ENCODE measurements around the gene PEF1. TPM values are rescaled to one million over a fixed set of nuclear protein-coding genes. Genes with fewer than 3 reads are reported as not detected.

PEF1 gene
- total RNA-seq, 1 experiment from 2014 or later: 56.3 TPM

DNA sequence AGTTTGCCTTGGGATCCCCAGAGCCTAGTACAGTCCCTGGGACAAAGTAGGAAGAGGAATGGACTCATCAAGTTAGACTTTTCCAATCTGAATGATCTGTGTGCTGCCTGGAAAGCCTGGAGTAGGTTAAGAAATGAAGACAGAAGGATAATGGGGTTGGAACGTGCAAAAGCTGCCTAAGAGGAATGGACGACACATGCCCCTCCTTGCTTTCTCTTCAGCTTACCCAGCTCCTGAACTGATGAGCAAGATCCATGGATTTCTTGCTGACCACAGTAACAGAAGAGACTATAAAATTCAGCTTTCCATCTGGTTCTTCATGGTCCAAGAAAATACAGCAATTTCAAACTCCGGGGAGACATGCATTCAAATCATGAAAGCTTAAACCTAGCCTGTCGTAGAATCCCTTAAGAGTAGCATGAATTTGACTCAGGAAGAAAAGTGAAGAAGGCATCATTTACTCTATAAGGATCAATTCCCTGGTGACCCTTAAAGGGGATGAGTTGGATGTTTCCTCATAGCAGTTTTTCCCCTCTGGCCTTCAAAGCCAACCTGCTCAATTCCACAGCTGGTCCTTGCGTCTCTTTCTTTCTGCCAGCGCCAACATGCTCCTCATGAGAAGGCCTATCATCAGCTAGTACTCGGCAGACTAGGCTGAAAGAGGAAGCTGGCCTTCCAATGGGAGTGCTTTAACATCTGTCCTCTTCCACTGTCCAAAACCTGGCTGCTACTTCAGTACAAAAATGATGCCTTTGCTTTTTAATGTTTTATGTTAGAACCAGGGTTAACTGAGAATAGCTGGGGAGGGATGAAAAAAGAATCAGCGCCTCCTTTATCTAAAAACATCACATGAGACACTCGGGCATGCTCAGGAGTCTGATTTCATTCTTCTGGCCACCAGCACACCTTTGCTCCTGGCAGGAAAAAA is 5.7 kb upstream of the PEF1 start:
- DNase-seq (ENCODE audit: low spot score): no peak
- Histone ChIP-seq H3K9me3 (ENCODE audit: low read depth, low read length, poor library complexity, severe bottlenecking) (no peaks in the 10 kb centered on the region), H3K4me3 (ENCODE audit: low read depth, low read length, poor library complexity, severe bottlenecking) (no peak overlapping the region), H3K27me3 (replicated peaks; ENCODE audit: insufficient read depth, low read depth, low read length, poor library complexity) (no peaks in the 10 kb centered on the region), H3K36me3 (ENCODE audit: insufficient read depth, low read length, poor library complexity, severe bottlenecking) (no peaks in the 10 kb centered on the region), H3K4me1 (ENCODE audit: insufficient read depth, low read length, poor library complexity, severe bottlenecking) (peaks cover 2% of the 10 kb centered on the region), H3K27ac (ENCODE audit: low read depth, low read length, poor library complexity, severe bottlenecking) (no peak overlapping the region)
- intact Hi-C loops (cut with micrococcal nuclease; ENCODE audit: unreplicated experiment): no loop called here
- no TSS peak for BruUV-seq (replicated peaks)
- POLR2A ChIA-PET (ENCODE audit: low non-redundant PET): no interaction called here
- CTCF ChIA-PET: no interaction called here
- TF ChIP-seq, protein P1, sequence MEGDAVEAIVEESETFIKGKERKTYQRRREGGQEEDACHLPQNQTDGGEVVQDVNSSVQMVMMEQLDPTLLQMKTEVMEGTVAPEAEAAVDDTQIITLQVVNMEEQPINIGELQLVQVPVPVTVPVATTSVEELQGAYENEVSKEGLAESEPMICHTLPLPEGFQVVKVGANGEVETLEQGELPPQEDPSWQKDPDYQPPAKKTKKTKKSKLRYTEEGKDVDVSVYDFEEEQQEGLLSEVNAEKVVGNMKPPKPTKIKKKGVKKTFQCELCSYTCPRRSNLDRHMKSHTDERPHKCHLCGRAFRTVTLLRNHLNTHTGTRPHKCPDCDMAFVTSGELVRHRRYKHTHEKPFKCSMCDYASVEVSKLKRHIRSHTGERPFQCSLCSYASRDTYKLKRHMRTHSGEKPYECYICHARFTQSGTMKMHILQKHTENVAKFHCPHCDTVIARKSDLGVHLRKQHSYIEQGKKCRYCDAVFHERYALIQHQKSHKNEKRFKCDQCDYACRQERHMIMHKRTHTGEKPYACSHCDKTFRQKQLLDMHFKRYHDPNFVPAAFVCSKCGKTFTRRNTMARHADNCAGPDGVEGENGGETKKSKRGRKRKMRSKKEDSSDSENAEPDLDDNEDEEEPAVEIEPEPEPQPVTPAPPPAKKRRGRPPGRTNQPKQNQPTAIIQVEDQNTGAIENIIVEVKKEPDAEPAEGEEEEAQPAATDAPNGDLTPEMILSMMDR (conservative IDR thresholded peaks at IDR 0.05; ENCODE audit: low read depth, low read length): no peak
- no peak for TF ChIP-seq EZH2 (IDR thresholded peaks at IDR 0.05; ENCODE audit: borderline replicate concordance, low read depth, low read length, poor library complexity, severe bottlenecking)

DNA sequence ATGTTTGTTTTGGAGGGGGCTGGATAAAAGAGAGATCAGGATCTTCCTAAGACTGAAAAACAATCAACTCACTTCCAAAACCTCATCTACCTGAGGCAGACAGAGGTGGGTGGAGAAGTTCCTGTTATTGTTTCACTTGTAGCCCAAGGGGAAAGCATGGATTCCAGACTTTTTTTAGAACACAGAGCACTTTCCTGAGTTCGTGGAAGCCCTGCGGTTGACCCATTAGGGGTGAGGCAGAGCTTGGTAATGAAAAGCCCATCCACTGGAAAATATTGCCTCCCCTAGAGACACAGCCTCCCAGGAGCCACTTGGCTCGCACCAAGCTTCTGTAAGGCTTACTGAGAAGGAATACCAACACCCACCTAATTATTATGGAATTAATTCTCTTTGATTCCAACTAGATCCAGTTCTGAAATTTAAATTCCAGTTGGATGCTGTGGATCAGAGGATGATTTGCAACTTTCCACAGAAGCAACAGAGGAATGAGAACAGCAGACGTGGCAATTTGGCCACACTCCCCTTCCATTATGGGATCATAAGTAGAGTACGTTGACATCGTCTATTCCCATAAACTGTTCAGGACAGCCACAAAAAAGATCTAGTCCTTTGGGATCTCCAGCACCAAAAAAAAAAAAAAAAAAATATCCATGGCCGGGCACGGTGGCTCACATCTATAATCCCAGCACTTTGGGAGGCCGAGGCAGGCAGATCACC is 4.1 kb upstream of the PEF1 start:
- no peaks in the 10 kb centered on the region for H3K27me3 ChIP-seq (replicated peaks; ENCODE audit: insufficient read depth, low read depth, low read length, poor library complexity)
- H3K4me3 ChIP-seq (ENCODE audit: low read depth, low read length, poor library complexity, severe bottlenecking): no peak overlapping the region
- H3K36me3 ChIP-seq (ENCODE audit: insufficient read depth, low read length, poor library complexity, severe bottlenecking): no peaks in the 10 kb centered on the region
- no peaks in the 10 kb centered on the region for H3K9me3 ChIP-seq (ENCODE audit: low read depth, low read length, poor library complexity, severe bottlenecking)
- TF ChIP-seq, protein P1 (conservative IDR thresholded peaks at IDR 0.05; ENCODE audit: low read depth, low read length): no peak
- TF ChIP-seq EZH2 (IDR thresholded peaks at IDR 0.05; ENCODE audit: borderline replicate concordance, low read depth, low read length, poor library complexity, severe bottlenecking): no peak
- DNase-seq (ENCODE audit: low spot score): no peak
- ChIA-PET POLR2A (ENCODE audit: low non-redundant PET) (no interaction called here), CTCF (interaction anchor here (0.7 kb wide), 1 partner anchor 324 kb away, joined by 11 read pairs; no protein-coding TSS in a partner anchor)
- H3K4me1 ChIP-seq (ENCODE audit: insufficient read depth, low read length, poor library complexity, severe bottlenecking): peaks cover 8% of the 10 kb centered on the region
- intact Hi-C loops (cut with micrococcal nuclease; ENCODE audit: unreplicated experiment): no loop called here
- no TSS peak for BruUV-seq (replicated peaks)
- H3K27ac ChIP-seq (ENCODE audit: low read depth, low read length, poor library complexity, severe bottlenecking): no peak overlapping the region

DNA sequence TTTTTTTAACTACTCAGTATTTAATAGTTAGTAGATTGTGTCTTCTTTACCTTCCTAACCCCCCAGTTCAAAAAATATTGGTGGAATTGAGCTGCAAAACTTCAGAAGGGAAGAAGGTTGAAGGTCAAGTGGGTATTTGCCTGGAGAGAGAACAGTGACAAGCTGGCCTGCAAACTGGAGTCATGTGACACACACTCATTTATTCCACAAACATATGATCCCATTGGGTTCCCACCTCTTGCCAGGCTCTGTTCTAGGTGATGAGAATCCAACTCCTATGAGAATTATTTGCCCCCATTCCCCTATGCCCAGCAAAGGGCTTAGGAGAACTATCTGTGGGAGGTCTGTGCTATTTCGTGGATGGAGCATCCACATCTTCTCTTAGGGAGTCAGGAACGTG is 3.5 kb upstream of the PEF1 start:
- Histone ChIP-seq H3K9me3 (ENCODE audit: low read depth, low read length, poor library complexity, severe bottlenecking) (no peaks in the 10 kb centered on the region), H3K27me3 (replicated peaks; ENCODE audit: insufficient read depth, low read depth, low read length, poor library complexity) (no peaks in the 10 kb centered on the region), H3K4me1 (ENCODE audit: insufficient read depth, low read length, poor library complexity, severe bottlenecking) (peaks cover 14% of the 10 kb centered on the region), H3K36me3 (ENCODE audit: insufficient read depth, low read length, poor library complexity, severe bottlenecking) (no peaks in the 10 kb centered on the region), H3K4me3 (ENCODE audit: low read depth, low read length, poor library complexity, severe bottlenecking) (no peak overlapping the region), H3K27ac (ENCODE audit: low read depth, low read length, poor library complexity, severe bottlenecking) (no peak overlapping the region)
- intact Hi-C loops (cut with micrococcal nuclease; ENCODE audit: unreplicated experiment): no loop called here
- no peak for DNase-seq (ENCODE audit: low spot score)
- ChIA-PET CTCF (interaction anchor here (0.7 kb wide), 1 partner anchor 325 kb away, joined by 11 read pairs; no protein-coding TSS in a partner anchor), POLR2A (ENCODE audit: low non-redundant PET) (no interaction called here)
- BruUV-seq (replicated peaks): no TSS peak
- TF ChIP-seq EZH2 (IDR thresholded peaks at IDR 0.05; ENCODE audit: borderline replicate concordance, low read depth, low read length, poor library complexity, severe bottlenecking): no peak
- TF ChIP-seq, protein P1 (conservative IDR thresholded peaks at IDR 0.05; ENCODE audit: low read depth, low read length): no peak

All from A673 (cell line).